ENCODE results near the gene ZDHHC22.

The ZDHHC22 gene

GRCh38 chr14:77084985-77085384 is 56.6 kb downstream of the ZDHHC22 start:
- DNase-seq (ENCODE audit: low spot score), result no peak

GRCh38 chr14:77083082-77083481 is 58.5 kb downstream of the ZDHHC22 start:
- no peak for DNase-seq (ENCODE audit: low spot score)

GRCh38 chr14:77082356-77082755 is 59.2 kb downstream of the ZDHHC22 start:
- no peak for DNase-seq (ENCODE audit: low spot score)
